OCI-LY1 (cell line): ENCODE data around the gene LIN7B.

Experiments
- CTCF ChIP-seq: fragments of 200-600 bp; sonication (generic), shearing (Covaris generic); IDR thresholded peaks from 2 replicates; pipeline ENCODE4 v1.5.1; 2017; ENCODE audit warnings: mild to moderate bottlenecking, antibody characterized with exemption, low read length, moderate library complexity, mixed read lengths
- EZH2 ChIP-seq: fragments of 200-600 bp; sonication (generic), shearing (Covaris generic); IDR thresholded peaks from 2 replicates; pipeline ENCODE4 v1.8.0; 2017; ENCODE audit warnings: borderline replicate concordance, mixed run types, mild to moderate bottlenecking, antibody characterized with exemption, low read length, moderate library complexity, mixed read lengths

GRCh38 chr19:49152119-49152550 is 38.0 kb downstream of the LIN7B start:
- TF ChIP-seq EZH2 (no peak), CTCF (no peak)
